HG03103 (cell line): Measurements from ENCODE around the gene ARHGAP42.
"Not testable (repeated sequence)": the region's sequence is repeated elsewhere in the genome, so short reads cannot be mapped to it uniquely, and the experiment has no call there.

Source experiments
- ATAC-seq: cut with Tn5 transposase; IDR thresholded peaks from one replicate; pipeline ENCODE4 v1.9.1; 2021; ENCODE audit warnings: low read depth; ENCODE audit not compliant: unreplicated experiment

The ARHGAP42 gene

GRCh38 chr11:100687054-100687629, at the start of gene ARHGAP42:
ARHGAP42 (plus strand) TSS chr11:100687288; CDS start chr11:100687679, 391 bp downstream.
- peak; percentile 63 for ATAC-seq

GRCh38 chr11:100637706-100638105, 49.4 kb upstream of the ARHGAP42 start:
- no peak for ATAC-seq

GRCh38 chr11:100638648-100639047, 48.4 kb upstream of the ARHGAP42 start:
- no peak for ATAC-seq

GRCh38 chr11:100639140-100639539, 47.9 kb upstream of the ARHGAP42 start:
- ATAC-seq = no peak

- ATAC-seq = no peak
Observed at GRCh38 chr11:100640071-100640470, 47.0 kb upstream of the ARHGAP42 start.

GRCh38 chr11:100640646-100641045, 46.4 kb upstream of the ARHGAP42 start:
- no peak for ATAC-seq

GRCh38 chr11:100641456-100641855, 45.6 kb upstream of the ARHGAP42 start:
- ATAC-seq = no peak

- no peak for ATAC-seq
Observed at GRCh38 chr11:100646545-100646944, 40.5 kb upstream of the ARHGAP42 start.

GRCh38 chr11:100647861-100648260, 39.2 kb upstream of the ARHGAP42 start:
- ATAC-seq = no peak

GRCh38 chr11:100663583-100663982, 23.5 kb upstream of the ARHGAP42 start:
- ATAC-seq = no peak

GRCh38 chr11:100663996-100664395, 23.1 kb upstream of the ARHGAP42 start:
- no peak for ATAC-seq

- ATAC-seq = not testable (repeated sequence)
Observed at GRCh38 chr11:100666816-100667215, 20.3 kb upstream of the ARHGAP42 start.

GRCh38 chr11:100667449-100667848, 19.6 kb upstream of the ARHGAP42 start:
- no peak for ATAC-seq

GRCh38 chr11:100670140-100670539, 16.9 kb upstream of the ARHGAP42 start:
- no peak for ATAC-seq

- no peak for ATAC-seq
Observed at GRCh38 chr11:100671471-100671870, 15.6 kb upstream of the ARHGAP42 start.

GRCh38 chr11:100672498-100673033, 14.5 kb upstream of the ARHGAP42 start:
- ATAC-seq = no peak

- no peak for ATAC-seq
Observed at GRCh38 chr11:100673063-100673462, 14.0 kb upstream of the ARHGAP42 start.

GRCh38 chr11:100674212-100674611, 12.9 kb upstream of the ARHGAP42 start:
- no peak for ATAC-seq

- ATAC-seq = no peak
Observed at GRCh38 chr11:100675115-100675650, 11.9 kb upstream of the ARHGAP42 start.

GRCh38 chr11:100676901-100677300, 10.2 kb upstream of the ARHGAP42 start:
- no peak for ATAC-seq

GRCh38 chr11:100677796-100678195, 9.3 kb upstream of the ARHGAP42 start:
- no peak for ATAC-seq

- no peak for ATAC-seq
Observed at GRCh38 chr11:100680070-100680469, 7.0 kb upstream of the ARHGAP42 start.
